ENCODE results near the gene SLC34A3. TPM values are rescaled to one million over a fixed set of nuclear protein-coding genes. Genes with fewer than 3 reads are reported as not detected.

The SLC34A3 gene
- total RNA-seq, 1 donor: not detected

DNA sequence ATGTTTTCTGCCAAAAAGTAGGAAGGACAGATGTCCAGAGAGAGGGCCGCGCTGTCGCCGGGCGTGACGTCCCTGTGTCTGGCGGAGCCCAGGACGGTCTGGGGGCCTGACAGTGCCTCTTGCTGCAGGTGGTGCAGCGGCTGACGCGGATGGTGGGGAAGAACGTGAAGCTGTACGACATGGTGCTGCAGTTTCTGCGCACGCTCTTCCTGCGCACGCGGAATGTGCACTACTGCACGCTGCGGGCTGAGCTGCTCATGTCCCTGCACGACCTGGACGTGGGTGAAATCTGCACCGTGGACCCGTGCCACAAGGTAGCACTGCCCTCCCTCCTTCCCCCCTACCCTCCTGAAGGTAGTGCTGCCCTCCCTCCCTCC lies 32.2 kb downstream of the SLC34A3 start:
- H4K20me1 ChIP-seq (ENCODE audit: insufficient read depth, low read length): peaks cover 2% of the 10 kb centered on the region
- peaks cover 4% of the 10 kb centered on the region for H3K4me1 ChIP-seq (ENCODE audit: insufficient read depth, low read length)
- H3K79me2 ChIP-seq (ENCODE audit: insufficient read depth, low read length): peaks cover 14% of the 10 kb centered on the region
- H3K4me3 ChIP-seq (ENCODE audit: insufficient read depth, low read length): no peak overlapping the region
- DNase-seq (ENCODE audit: insufficient read length, low spot score, missing footprints): peak; percentile 29
- no peak overlapping the region for H2AFZ ChIP-seq (ENCODE audit: low read length)
- no peaks in the 10 kb centered on the region for H3K9me3 ChIP-seq (ENCODE audit: low read depth, low read length)
- peaks cover 40% of the 10 kb centered on the region for H3K36me3 ChIP-seq (ENCODE audit: insufficient read depth, low read length)
- no peaks in the 10 kb centered on the region for H3K27me3 ChIP-seq (ENCODE audit: insufficient read depth, low read length)
- no peak overlapping the region for H3K27ac ChIP-seq (ENCODE audit: low read depth, low read length)
- TF ChIP-seq, protein P1, sequence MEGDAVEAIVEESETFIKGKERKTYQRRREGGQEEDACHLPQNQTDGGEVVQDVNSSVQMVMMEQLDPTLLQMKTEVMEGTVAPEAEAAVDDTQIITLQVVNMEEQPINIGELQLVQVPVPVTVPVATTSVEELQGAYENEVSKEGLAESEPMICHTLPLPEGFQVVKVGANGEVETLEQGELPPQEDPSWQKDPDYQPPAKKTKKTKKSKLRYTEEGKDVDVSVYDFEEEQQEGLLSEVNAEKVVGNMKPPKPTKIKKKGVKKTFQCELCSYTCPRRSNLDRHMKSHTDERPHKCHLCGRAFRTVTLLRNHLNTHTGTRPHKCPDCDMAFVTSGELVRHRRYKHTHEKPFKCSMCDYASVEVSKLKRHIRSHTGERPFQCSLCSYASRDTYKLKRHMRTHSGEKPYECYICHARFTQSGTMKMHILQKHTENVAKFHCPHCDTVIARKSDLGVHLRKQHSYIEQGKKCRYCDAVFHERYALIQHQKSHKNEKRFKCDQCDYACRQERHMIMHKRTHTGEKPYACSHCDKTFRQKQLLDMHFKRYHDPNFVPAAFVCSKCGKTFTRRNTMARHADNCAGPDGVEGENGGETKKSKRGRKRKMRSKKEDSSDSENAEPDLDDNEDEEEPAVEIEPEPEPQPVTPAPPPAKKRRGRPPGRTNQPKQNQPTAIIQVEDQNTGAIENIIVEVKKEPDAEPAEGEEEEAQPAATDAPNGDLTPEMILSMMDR (IDR thresholded peaks at IDR 0.05; ENCODE audit: extremely low read depth, low read depth, low read length): no peak
- no peak overlapping the region for H3K4me2 ChIP-seq (ENCODE audit: insufficient read depth, low read length)

DNA sequence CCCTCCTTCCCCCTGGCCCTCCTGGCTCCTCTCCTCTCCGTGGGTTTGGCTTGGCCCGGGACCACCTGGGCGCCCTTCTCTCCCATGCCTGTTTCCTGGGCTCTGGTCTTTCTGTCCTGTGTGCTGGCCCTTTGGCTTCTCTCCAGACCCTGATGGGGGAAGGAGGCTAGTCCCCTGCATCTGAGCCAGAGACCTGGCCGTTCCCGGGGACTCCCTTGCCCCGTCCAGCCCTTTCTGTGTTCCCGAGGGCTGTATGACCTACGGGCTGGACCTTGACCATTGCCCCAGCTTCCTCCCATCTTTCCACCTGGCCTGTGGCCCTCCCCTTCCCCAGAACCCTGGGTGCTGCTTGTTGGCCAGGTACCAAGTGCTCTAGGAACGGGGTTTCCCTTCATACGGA lies 32.8 kb downstream of the SLC34A3 start:
- Histone ChIP-seq H3K4me1 (ENCODE audit: insufficient read depth, low read length) (peaks cover 9% of the 10 kb centered on the region), H4K20me1 (ENCODE audit: insufficient read depth, low read length) (peaks cover 5% of the 10 kb centered on the region), H3K79me2 (ENCODE audit: insufficient read depth, low read length) (peaks cover 11% of the 10 kb centered on the region), H3K4me2 (ENCODE audit: insufficient read depth, low read length) (no peak overlapping the region), H3K36me3 (ENCODE audit: insufficient read depth, low read length) (peaks cover 41% of the 10 kb centered on the region), H3K27ac (ENCODE audit: low read depth, low read length) (no peak overlapping the region), H3K27me3 (ENCODE audit: insufficient read depth, low read length) (no peaks in the 10 kb centered on the region), H3K9me3 (ENCODE audit: low read depth, low read length) (no peaks in the 10 kb centered on the region), H2AFZ (ENCODE audit: low read length) (no peak overlapping the region), H3K4me3 (ENCODE audit: insufficient read depth, low read length) (no peak overlapping the region)
- TF ChIP-seq, protein P1 (IDR thresholded peaks at IDR 0.05; ENCODE audit: extremely low read depth, low read depth, low read length): no peak
- peak; percentile 29 for DNase-seq (ENCODE audit: insufficient read length, low spot score, missing footprints)

DNA sequence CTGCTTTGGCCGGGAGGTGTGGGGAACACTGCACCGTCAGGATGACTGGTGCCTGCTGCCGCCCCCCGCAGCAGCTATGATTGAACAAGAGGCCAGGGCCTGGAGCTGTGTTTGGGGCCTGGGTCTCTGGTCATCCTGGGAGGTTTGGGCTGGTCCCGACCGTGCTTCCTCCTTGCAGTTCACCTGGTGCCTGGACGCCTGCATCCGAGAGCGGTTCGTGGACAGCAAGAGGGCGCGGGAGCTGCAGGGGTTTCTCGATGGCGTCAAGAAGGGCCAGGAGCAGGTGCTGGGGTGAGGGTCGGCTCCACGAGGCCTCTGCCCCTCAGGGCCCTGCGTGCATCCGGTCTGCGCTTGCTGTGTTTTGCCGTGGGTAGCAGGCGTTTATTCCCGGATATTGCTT lies 33.4 kb downstream of the SLC34A3 start:
- DNase-seq (ENCODE audit: insufficient read length, low spot score, missing footprints): peak; percentile 30
- peaks cover 5% of the 10 kb centered on the region for H4K20me1 ChIP-seq (ENCODE audit: insufficient read depth, low read length)
- no peaks in the 10 kb centered on the region for H3K27me3 ChIP-seq (ENCODE audit: insufficient read depth, low read length)
- no peak overlapping the region for H2AFZ ChIP-seq (ENCODE audit: low read length)
- peaks cover 15% of the 10 kb centered on the region for H3K4me1 ChIP-seq (ENCODE audit: insufficient read depth, low read length)
- H3K9me3 ChIP-seq (ENCODE audit: low read depth, low read length): no peaks in the 10 kb centered on the region
- peaks cover 37% of the 10 kb centered on the region for H3K36me3 ChIP-seq (ENCODE audit: insufficient read depth, low read length)
- no peak overlapping the region for H3K4me3 ChIP-seq (ENCODE audit: insufficient read depth, low read length)
- no peak overlapping the region for H3K4me2 ChIP-seq (ENCODE audit: insufficient read depth, low read length)
- no peak overlapping the region for H3K27ac ChIP-seq (ENCODE audit: low read depth, low read length)
- TF ChIP-seq, protein P1 (IDR thresholded peaks at IDR 0.05; ENCODE audit: extremely low read depth, low read depth, low read length): no peak
- peaks cover 11% of the 10 kb centered on the region for H3K79me2 ChIP-seq (ENCODE audit: insufficient read depth, low read length)

DNA sequence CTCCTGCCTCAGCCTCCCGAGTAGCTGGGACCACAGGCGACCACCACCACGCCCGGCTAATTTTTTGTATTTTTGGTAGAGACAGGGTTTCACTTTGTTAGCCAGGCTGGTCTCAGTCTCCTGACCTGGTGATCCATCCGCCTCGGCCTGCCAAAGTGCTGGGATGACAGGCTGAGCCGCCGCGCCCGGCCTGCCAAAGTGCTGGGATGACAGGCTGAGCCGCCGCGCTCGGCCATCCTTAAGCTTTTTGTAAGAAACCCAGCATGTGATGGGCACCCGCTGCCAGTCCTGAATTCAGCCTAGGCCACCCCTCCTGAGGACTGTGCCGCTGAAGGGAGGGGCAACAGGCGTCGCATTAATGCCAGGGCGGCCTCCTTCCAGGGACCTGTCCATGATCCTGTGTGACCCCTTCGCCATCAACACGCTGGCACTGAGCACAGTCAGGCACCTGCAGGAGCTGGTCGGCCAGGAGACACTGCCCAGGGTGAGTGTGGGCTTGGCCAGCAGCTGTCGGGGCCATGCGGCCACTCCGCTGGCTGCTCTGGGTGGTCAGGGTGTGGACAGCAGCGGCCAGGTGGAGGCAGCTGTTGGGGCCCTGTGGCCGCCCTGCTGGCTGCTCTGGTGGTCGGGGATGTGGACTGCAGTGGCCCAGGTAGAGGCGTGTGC lies 34.9 kb downstream of the SLC34A3 start:
- H3K36me3 ChIP-seq (ENCODE audit: insufficient read depth, low read length): peaks cover 41% of the 10 kb centered on the region
- TF ChIP-seq, protein P1 (IDR thresholded peaks at IDR 0.05; ENCODE audit: extremely low read depth, low read depth, low read length): no peak
- H2AFZ ChIP-seq (ENCODE audit: low read length): no peak overlapping the region
- no peak overlapping the region for H3K4me2 ChIP-seq (ENCODE audit: insufficient read depth, low read length)
- H3K4me1 ChIP-seq (ENCODE audit: insufficient read depth, low read length): peaks cover 20% of the 10 kb centered on the region
- H3K79me2 ChIP-seq (ENCODE audit: insufficient read depth, low read length): peaks cover 15% of the 10 kb centered on the region
- no peak overlapping the region for H3K27ac ChIP-seq (ENCODE audit: low read depth, low read length)
- H3K4me3 ChIP-seq (ENCODE audit: insufficient read depth, low read length): no peak overlapping the region
- no peaks in the 10 kb centered on the region for H3K9me3 ChIP-seq (ENCODE audit: low read depth, low read length)
- DNase-seq (ENCODE audit: insufficient read length, low spot score, missing footprints): peak; percentile 37
- H3K27me3 ChIP-seq (ENCODE audit: insufficient read depth, low read length): no peaks in the 10 kb centered on the region
- H4K20me1 ChIP-seq (ENCODE audit: insufficient read depth, low read length): peaks cover 7% of the 10 kb centered on the region
